Measurements from ENCODE around the gene CRIM1.

The CRIM1 gene

GRCh38 chr2:36564377-36564930, 208.9 kb downstream of the CRIM1 start:
- ATAC-seq (replicated peaks; ENCODE audit: extremely low read depth, poor library complexity, severe bottlenecking) (no peak), DNase-seq (ENCODE audit: low spot score in 2 of 2) (no peak)
- peaks cover 26% of the 10 kb centered on the region for H3K36me3 Mint-ChIP-seq (ENCODE audit: insufficient read depth)
- H3K27me3 Mint-ChIP-seq, result no peaks in the 10 kb centered on the region
- H3K27ac Mint-ChIP-seq (ENCODE audit: low read depth), result no peak overlapping the region
- H3K9me3 Mint-ChIP-seq, result no peaks in the 10 kb centered on the region
- H3K4me1 Mint-ChIP-seq, result peaks cover 19% of the 10 kb centered on the region
- H3K4me3 Mint-ChIP-seq, result no peak overlapping the region

GRCh38 chr2:36565712-36566111, 210.1 kb downstream of the CRIM1 start:
- Mint-ChIP-seq H3K36me3 (ENCODE audit: insufficient read depth) (peaks cover 26% of the 10 kb centered on the region), H3K27me3 (no peaks in the 10 kb centered on the region), H3K27ac (ENCODE audit: low read depth) (no peak overlapping the region), H3K4me3 (no peak overlapping the region), H3K9me3 (no peaks in the 10 kb centered on the region), H3K4me1 (peaks cover 19% of the 10 kb centered on the region)
- ATAC-seq (replicated peaks; ENCODE audit: extremely low read depth, poor library complexity, severe bottlenecking) (no peak), DNase-seq (ENCODE audit: low spot score in 2 of 2) (no peak)

- H3K27me3 Mint-ChIP-seq, result no peaks in the 10 kb centered on the region
- H3K27ac Mint-ChIP-seq (ENCODE audit: low read depth), result no peak overlapping the region
- H3K36me3 Mint-ChIP-seq (ENCODE audit: insufficient read depth), result peaks cover 25% of the 10 kb centered on the region
- no peaks in the 10 kb centered on the region for H3K9me3 Mint-ChIP-seq
- DNase-seq (ENCODE audit: low spot score in 2 of 2) (no peak), ATAC-seq (replicated peaks; ENCODE audit: extremely low read depth, poor library complexity, severe bottlenecking) (no peak)
- H3K4me3 Mint-ChIP-seq, result no peak overlapping the region
- H3K4me1 Mint-ChIP-seq, result peaks cover 19% of the 10 kb centered on the region
Observed at GRCh38 chr2:36566887-36567286, 211.3 kb downstream of the CRIM1 start.

GRCh38 chr2:36567711-36568408, 212.3 kb downstream of the CRIM1 start:
- DNase-seq (ENCODE audit: low spot score in 2 of 2), result no peak
- peaks cover 28% of the 10 kb centered on the region for H3K36me3 Mint-ChIP-seq (ENCODE audit: insufficient read depth)
- H3K27me3 Mint-ChIP-seq, result no peaks in the 10 kb centered on the region
- ATAC-seq (replicated peaks; ENCODE audit: extremely low read depth, poor library complexity, severe bottlenecking), result no peak
- H3K9me3 Mint-ChIP-seq, result no peaks in the 10 kb centered on the region
- no peak overlapping the region for H3K27ac Mint-ChIP-seq (ENCODE audit: low read depth)
- no peak overlapping the region for H3K4me3 Mint-ChIP-seq
- H3K4me1 Mint-ChIP-seq, result peaks cover 19% of the 10 kb centered on the region

GRCh38 chr2:36568516-36569246, 213.1 kb downstream of the CRIM1 start:
- Mint-ChIP-seq H3K9me3 (no peaks in the 10 kb centered on the region), H3K27me3 (no peaks in the 10 kb centered on the region), H3K4me1 (peaks cover 14% of the 10 kb centered on the region), H3K36me3 (ENCODE audit: insufficient read depth) (peaks cover 25% of the 10 kb centered on the region), H3K4me3 (no peak overlapping the region), H3K27ac (ENCODE audit: low read depth) (no peak overlapping the region)
- DNase-seq (ENCODE audit: low spot score in 2 of 2), result no peak
- no peak for ATAC-seq (replicated peaks; ENCODE audit: extremely low read depth, poor library complexity, severe bottlenecking)

GRCh38 chr2:36569267-36569856, 213.8 kb downstream of the CRIM1 start:
- Mint-ChIP-seq H3K4me3 (no peak overlapping the region), H3K4me1 (peaks cover 7% of the 10 kb centered on the region), H3K27ac (ENCODE audit: low read depth) (no peak overlapping the region), H3K36me3 (ENCODE audit: insufficient read depth) (peaks cover 26% of the 10 kb centered on the region), H3K27me3 (no peaks in the 10 kb centered on the region), H3K9me3 (no peaks in the 10 kb centered on the region)
- DNase-seq (ENCODE audit: low spot score in 2 of 2) (no peak), ATAC-seq (replicated peaks; ENCODE audit: extremely low read depth, poor library complexity, severe bottlenecking) (no peak)

- Mint-ChIP-seq H3K27me3 (no peaks in the 10 kb centered on the region), H3K9me3 (no peaks in the 10 kb centered on the region), H3K36me3 (ENCODE audit: insufficient read depth) (peaks cover 22% of the 10 kb centered on the region), H3K4me3 (no peak overlapping the region), H3K27ac (ENCODE audit: low read depth) (no peak overlapping the region), H3K4me1 (peaks cover 6% of the 10 kb centered on the region)
- no peak for DNase-seq (ENCODE audit: low spot score in 2 of 2)
- no peak for ATAC-seq (replicated peaks; ENCODE audit: extremely low read depth, poor library complexity, severe bottlenecking)
Observed at GRCh38 chr2:36570416-36570815, 214.8 kb downstream of the CRIM1 start.

GRCh38 chr2:36572054-36572718, 216.6 kb downstream of the CRIM1 start:
- Mint-ChIP-seq H3K27me3 (no peaks in the 10 kb centered on the region), H3K4me1 (peaks cover 6% of the 10 kb centered on the region), H3K4me3 (no peak overlapping the region), H3K27ac (ENCODE audit: low read depth) (no peak overlapping the region), H3K9me3 (no peaks in the 10 kb centered on the region), H3K36me3 (ENCODE audit: insufficient read depth) (peaks cover 22% of the 10 kb centered on the region)
- ATAC-seq (replicated peaks; ENCODE audit: extremely low read depth, poor library complexity, severe bottlenecking) (no peak), DNase-seq (ENCODE audit: low spot score in 2 of 2) (no peak)

- no peaks in the 10 kb centered on the region for H3K27me3 Mint-ChIP-seq
- peaks cover 2% of the 10 kb centered on the region for H3K4me1 Mint-ChIP-seq
- H3K4me3 Mint-ChIP-seq, result no peak overlapping the region
- DNase-seq (ENCODE audit: low spot score in 2 of 2) (no peak), ATAC-seq (replicated peaks; ENCODE audit: extremely low read depth, poor library complexity, severe bottlenecking) (no peak)
- no peaks in the 10 kb centered on the region for H3K9me3 Mint-ChIP-seq
- no peak overlapping the region for H3K27ac Mint-ChIP-seq (ENCODE audit: low read depth)
- H3K36me3 Mint-ChIP-seq (ENCODE audit: insufficient read depth), result peaks cover 25% of the 10 kb centered on the region
Observed at GRCh38 chr2:36572719-36573059, 217.1 kb downstream of the CRIM1 start.

GRCh38 chr2:36573165-36573564, 217.6 kb downstream of the CRIM1 start:
- peaks cover 28% of the 10 kb centered on the region for H3K36me3 Mint-ChIP-seq (ENCODE audit: insufficient read depth)
- no peak overlapping the region for H3K4me3 Mint-ChIP-seq
- no peaks in the 10 kb centered on the region for H3K4me1 Mint-ChIP-seq
- no peak for ATAC-seq (replicated peaks; ENCODE audit: extremely low read depth, poor library complexity, severe bottlenecking)
- H3K27me3 Mint-ChIP-seq, result no peaks in the 10 kb centered on the region
- H3K9me3 Mint-ChIP-seq, result no peaks in the 10 kb centered on the region
- H3K27ac Mint-ChIP-seq (ENCODE audit: low read depth), result no peak overlapping the region
- DNase-seq (ENCODE audit: low spot score in 2 of 2), result no peak

- H3K27ac Mint-ChIP-seq (ENCODE audit: low read depth), result no peak overlapping the region
- H3K4me3 Mint-ChIP-seq, result no peak overlapping the region
- no peaks in the 10 kb centered on the region for H3K4me1 Mint-ChIP-seq
- peaks cover 35% of the 10 kb centered on the region for H3K36me3 Mint-ChIP-seq (ENCODE audit: insufficient read depth)
- no peak for DNase-seq (ENCODE audit: low spot score in 2 of 2)
- no peaks in the 10 kb centered on the region for H3K27me3 Mint-ChIP-seq
- no peak for ATAC-seq (replicated peaks; ENCODE audit: extremely low read depth, poor library complexity, severe bottlenecking)
- H3K9me3 Mint-ChIP-seq, result no peaks in the 10 kb centered on the region
Observed at GRCh38 chr2:36574560-36574959, 219.0 kb downstream of the CRIM1 start.

- H3K36me3 Mint-ChIP-seq (ENCODE audit: insufficient read depth), result peaks cover 53% of the 10 kb centered on the region
- H3K4me1 Mint-ChIP-seq, result no peaks in the 10 kb centered on the region
- ATAC-seq (replicated peaks; ENCODE audit: extremely low read depth, poor library complexity, severe bottlenecking) (no peak), DNase-seq (ENCODE audit: low spot score in 2 of 2) (no peak)
- no peak overlapping the region for H3K4me3 Mint-ChIP-seq
- H3K27ac Mint-ChIP-seq (ENCODE audit: low read depth), result no peak overlapping the region
- H3K27me3 Mint-ChIP-seq, result no peaks in the 10 kb centered on the region
- no peaks in the 10 kb centered on the region for H3K9me3 Mint-ChIP-seq
Observed at GRCh38 chr2:36577884-36578283, 222.3 kb downstream of the CRIM1 start.

All from central memory CD8-positive, alpha-beta T cell (primary cell).